Measurements from ENCODE around the gene BRINP1. TPM values are rescaled to one million over a fixed set of nuclear protein-coding genes. Genes with fewer than 3 reads are reported as not detected.

BRINP1 gene
- total RNA-seq, 2 donors from 2014 or later: 0.15 to 0.17 TPM

GRCh38 chr9:119284587-119285337, 84.5 kb downstream of the BRINP1 start:
- DNase-seq (no peak), ATAC-seq (no peak)
- intact Hi-C loops (cut with DNase I, micrococcal nuclease): no loop called here

GRCh38 chr9:119284118-119284517, 85.1 kb downstream of the BRINP1 start:
- DNase-seq: no peak
- intact Hi-C loops (cut with DNase I, micrococcal nuclease): no loop called here
- no peak for ATAC-seq

GRCh38 chr9:119283078-119283794, 86.0 kb downstream of the BRINP1 start:
- no peak for ATAC-seq
- intact Hi-C loops (cut with DNase I, micrococcal nuclease): no loop called here
- DNase-seq: no peak

- DNase-seq (no peak), ATAC-seq (no peak)
- intact Hi-C loops (cut with DNase I, micrococcal nuclease): no loop called here
Observed at GRCh38 chr9:119282476-119283077, 86.7 kb downstream of the BRINP1 start.

- intact Hi-C loops (cut with DNase I, micrococcal nuclease): no loop called here
Observed at GRCh38 chr9:119280740-119281485, 88.3 kb downstream of the BRINP1 start.

GRCh38 chr9:119278171-119278570, 91.1 kb downstream of the BRINP1 start:
- no peak for DNase-seq
- intact Hi-C loops (cut with DNase I, micrococcal nuclease): no loop called here
- no peak for ATAC-seq

More at GRCh38 chr9:119280740-119281485, 88.3 kb downstream of the BRINP1 start:
- DNase-seq (no peak), ATAC-seq (no peak)

- ATAC-seq: no peak
Observed at GRCh38 chr9:119273984-119274665, 95.1 kb downstream of the BRINP1 start.

GRCh38 chr9:119273325-119273904, 95.8 kb downstream of the BRINP1 start:
- DNase-seq (no peak), ATAC-seq (no peak)
- intact Hi-C loops (cut with DNase I, micrococcal nuclease): no loop called here

More at GRCh38 chr9:119273984-119274665, 95.1 kb downstream of the BRINP1 start:
- intact Hi-C loops (cut with DNase I, micrococcal nuclease): no loop called here
- DNase-seq: no peak

GRCh38 chr9:119272500-119273211, 96.6 kb downstream of the BRINP1 start:
- DNase-seq: no peak
- intact Hi-C loops (cut with DNase I, micrococcal nuclease): no loop called here
- no peak for ATAC-seq

- ATAC-seq (no peak), DNase-seq (no peak)
- intact Hi-C loops (cut with DNase I, micrococcal nuclease): no loop called here
Observed at GRCh38 chr9:119268985-119269384, 100.2 kb downstream of the BRINP1 start.

- intact Hi-C loops (cut with DNase I, micrococcal nuclease): no loop called here
- DNase-seq (no peak), ATAC-seq (no peak)
Observed at GRCh38 chr9:119264165-119264564, 105.1 kb downstream of the BRINP1 start.

- ATAC-seq (no peak), DNase-seq (no peak)
- intact Hi-C loops (cut with DNase I, micrococcal nuclease): no loop called here
Observed at GRCh38 chr9:119257592-119257991, 111.6 kb downstream of the BRINP1 start.

GRCh38 chr9:119255116-119255515, 114.1 kb downstream of the BRINP1 start:
- DNase-seq (no peak), ATAC-seq (no peak)
- intact Hi-C loops (cut with DNase I, micrococcal nuclease): no loop called here

- intact Hi-C loops (cut with DNase I, micrococcal nuclease): no loop called here
Observed at GRCh38 chr9:119252671-119253299, 116.5 kb downstream of the BRINP1 start.

GRCh38 chr9:119251936-119252335, 117.3 kb downstream of the BRINP1 start:
- intact Hi-C loops (cut with DNase I, micrococcal nuclease): no loop called here
- DNase-seq: no peak
- ATAC-seq: no peak

More at GRCh38 chr9:119252671-119253299, 116.5 kb downstream of the BRINP1 start:
- DNase-seq (no peak), ATAC-seq (no peak)

GRCh38 chr9:119250730-119251129, 118.5 kb downstream of the BRINP1 start:
- intact Hi-C loops (cut with DNase I, micrococcal nuclease): no loop called here
- DNase-seq (no peak), ATAC-seq (no peak)

GRCh38 chr9:119240546-119240945, 128.7 kb downstream of the BRINP1 start:
- intact Hi-C loops (cut with DNase I, micrococcal nuclease): no loop called here
- ATAC-seq: no peak

More at GRCh38 chr9:119240546-119240945, 128.7 kb downstream of the BRINP1 start:
- DNase-seq: no peak

All from left colon (tissue), 2 donors.